ENCODE results near the gene GNA12.

The GNA12 gene

DNA sequence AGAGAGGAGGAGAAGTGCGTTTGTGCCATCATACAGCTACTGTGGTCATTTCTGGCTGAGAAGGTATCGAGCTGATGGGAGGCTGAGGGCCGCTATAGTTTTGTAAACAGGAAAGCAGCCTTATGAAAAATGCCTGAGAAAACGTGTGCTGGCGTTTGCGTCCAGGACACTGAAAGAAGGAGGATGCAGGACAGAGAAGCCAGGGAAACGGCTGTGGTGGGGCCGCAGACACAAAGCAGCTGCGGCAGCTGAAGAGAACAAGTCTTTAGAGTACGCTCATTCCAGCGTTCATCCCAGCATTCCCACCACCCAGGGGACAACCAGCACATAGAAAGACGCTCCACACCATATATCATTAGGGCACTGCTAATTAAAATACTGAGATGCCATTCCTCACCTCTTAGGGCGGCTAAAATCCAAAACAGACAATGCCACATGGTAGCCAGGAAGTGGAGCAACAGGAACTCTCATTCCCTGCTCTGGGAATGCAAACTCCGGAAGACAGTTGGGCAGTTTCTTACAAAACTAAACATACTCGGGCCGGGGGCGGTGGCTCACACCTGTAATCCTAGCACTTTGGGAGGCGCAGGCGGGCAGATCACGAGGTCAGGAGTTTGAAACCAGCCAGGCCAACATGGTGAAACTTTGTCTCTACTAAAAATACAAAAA is 18.4 kb downstream of the GNA12 start:
- Histone ChIP-seq H3K4ac (ENCODE audit: low read length) (no peak overlapping the region), H3K27ac (replicated peaks; ENCODE audit: low read length) (peak overlapping the region; percentile 48)

DNA sequence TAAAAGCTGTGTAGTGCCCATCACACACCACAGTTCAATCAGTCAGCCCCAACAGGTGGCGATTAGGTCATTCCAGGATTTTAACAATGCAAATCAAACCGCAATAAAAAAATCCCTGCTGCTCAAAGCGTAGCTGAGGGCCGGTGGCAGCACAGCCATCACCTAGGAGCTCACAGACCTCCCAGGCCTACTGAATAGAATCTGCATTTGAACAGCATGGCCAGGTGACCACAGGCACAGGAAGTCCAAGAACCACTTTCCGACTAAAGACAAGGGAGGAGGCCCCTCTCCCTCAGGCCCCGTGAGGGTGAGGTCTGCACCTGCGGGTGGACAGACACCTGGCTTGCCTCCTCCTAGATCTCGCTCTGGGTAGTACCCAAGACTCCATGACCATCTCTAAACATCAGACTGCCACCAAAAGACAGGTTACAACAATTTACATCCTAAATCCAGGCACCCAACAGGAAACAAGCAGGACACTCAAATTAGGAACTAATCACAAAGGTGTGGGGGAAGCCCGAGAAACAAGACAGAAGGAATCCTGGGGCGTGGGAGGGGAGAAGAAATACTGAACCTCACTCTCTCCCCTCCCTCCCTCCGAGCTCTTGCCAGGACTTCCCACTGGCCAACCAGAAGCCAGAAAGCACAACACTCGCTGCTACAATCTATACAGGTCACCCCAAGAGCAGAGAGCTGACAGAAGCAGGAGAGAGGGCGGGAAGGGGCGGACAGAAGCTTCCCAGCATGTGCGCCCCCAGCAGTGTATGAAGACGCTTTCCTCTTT is 19.2 kb downstream of the GNA12 start:
- Histone ChIP-seq H3K36me3 (replicated peaks in 1 of 2; ENCODE audit: control insufficient read depth in 2 of 2, insufficient read depth in 2 of 2, low read length in 2 of 2) (peaks cover 0 to 13% of the 10 kb centered on the region in 2 donors), H3K27ac (replicated peaks; ENCODE audit: low read length) (peak overlapping the region; percentile 48), H3K4ac (ENCODE audit: low read length) (no peak overlapping the region), H4K8ac (ENCODE audit: low read depth, low read length) (no peak overlapping the region), H2BK12ac (ENCODE audit: low read length) (no peak overlapping the region), H2BK15ac (ENCODE audit: low read length) (no peak overlapping the region), H3K4me3 (ENCODE audit: low read length in 2 of 2) (no peak overlapping the region), H3K9ac (ENCODE audit: low read depth, low read length, poor library complexity) (no peak overlapping the region), H2AK5ac (ENCODE audit: low read depth, low read length) (peak overlapping the region; percentile 10), H3K4me1 (ENCODE audit: control insufficient read depth in 2 of 2, insufficient read depth in 1 of 2, low read depth in 1 of 2, low read length in 2 of 2) (peaks cover 26 to 28% of the 10 kb centered on the region in 2 donors), H3K79me1 (ENCODE audit: low read depth, low read length) (peaks cover 7% of the 10 kb centered on the region), H3K23ac (ENCODE audit: low read depth, low read length, poor library complexity) (no peak overlapping the region), H2BK5ac (ENCODE audit: low read length) (no peak overlapping the region), H3K18ac (ENCODE audit: low read length) (peak overlapping the region; percentile 11), H2AFZ (ENCODE audit: low read length) (no peak overlapping the region), H3K9me3 (replicated peaks in 1 of 2; ENCODE audit: control insufficient read depth in 2 of 2, insufficient read depth in 1 of 2, low read depth in 1 of 2, low read length in 2 of 2) (peaks cover 2 to 5% of the 10 kb centered on the region in 2 donors), H3K27me3 (ENCODE audit: control insufficient read depth in 3 of 3, insufficient read depth in 3 of 3, low read depth in 1 of 3, low read length in 3 of 3) (no peaks in the 10 kb centered on the region), H2BK120ac (ENCODE audit: low read depth, low read length) (no peak overlapping the region), H3K14ac (ENCODE audit: low read length) (no peak overlapping the region), H4K91ac (ENCODE audit: low read depth, low read length, poor library complexity) (no peak overlapping the region), H3K4me2 (ENCODE audit: insufficient read depth, low read length, poor library complexity, severe bottlenecking) (no peak overlapping the region)
- no peak for DNase-seq (ENCODE audit: low spot score)
- no CpG with 5 or more reads among the region's 16 CpGs for WGBS, 2 donors (ENCODE audit: extremely low coverage in 2 of 2, insufficient read length in 2 of 2, insufficient replicate concordance in 1 of 2)

More for the DNA sequence above, 18.4 kb downstream of the GNA12 start:
- H3K18ac ChIP-seq (ENCODE audit: low read length), result peak overlapping the region; percentile 24
- no peak overlapping the region for H4K91ac ChIP-seq (ENCODE audit: low read depth, low read length, poor library complexity)
- peaks cover 2 to 5% of the 10 kb centered on the region in 2 donors for H3K9me3 ChIP-seq (replicated peaks in 1 of 2; ENCODE audit: control insufficient read depth in 2 of 2, insufficient read depth in 1 of 2, low read depth in 1 of 2, low read length in 2 of 2)
- H3K36me3 ChIP-seq (replicated peaks in 1 of 2; ENCODE audit: control insufficient read depth in 2 of 2, insufficient read depth in 2 of 2, low read length in 2 of 2), result peaks cover 0 to 13% of the 10 kb centered on the region in 2 donors
- no peak overlapping the region for H2BK15ac ChIP-seq (ENCODE audit: low read length)
- no peak overlapping the region for H3K9ac ChIP-seq (ENCODE audit: low read depth, low read length, poor library complexity)
- H3K4me1 ChIP-seq (ENCODE audit: control insufficient read depth in 2 of 2, insufficient read depth in 1 of 2, low read depth in 1 of 2, low read length in 2 of 2), result peaks cover 26 to 27% of the 10 kb centered on the region in 2 donors
- no peak overlapping the region for H2AK5ac ChIP-seq (ENCODE audit: low read depth, low read length)
- H3K4me2 ChIP-seq (ENCODE audit: insufficient read depth, low read length, poor library complexity, severe bottlenecking), result no peak overlapping the region
- H2AFZ ChIP-seq (ENCODE audit: low read length), result no peak overlapping the region
- peaks cover 6% of the 10 kb centered on the region for H3K79me1 ChIP-seq (ENCODE audit: low read depth, low read length)
- WGBS, 2 donors (ENCODE audit: extremely low coverage in 2 of 2, insufficient read length in 2 of 2, insufficient replicate concordance in 1 of 2), result no CpG with 5 or more reads among the region's 20 CpGs
- DNase-seq (ENCODE audit: low spot score), result no peak
- no peaks in the 10 kb centered on the region for H3K27me3 ChIP-seq (ENCODE audit: control insufficient read depth in 3 of 3, insufficient read depth in 3 of 3, low read depth in 1 of 3, low read length in 3 of 3)
- no peak overlapping the region for H3K23ac ChIP-seq (ENCODE audit: low read depth, low read length, poor library complexity)
- H2BK12ac ChIP-seq (ENCODE audit: low read length), result no peak overlapping the region
- no peak overlapping the region for H2BK5ac ChIP-seq (ENCODE audit: low read length)
- no peak overlapping the region for H2BK120ac ChIP-seq (ENCODE audit: low read depth, low read length)
- no peak overlapping the region for H4K8ac ChIP-seq (ENCODE audit: low read depth, low read length)
- H3K14ac ChIP-seq (ENCODE audit: low read length), result no peak overlapping the region
- no peak overlapping the region for H3K4me3 ChIP-seq (ENCODE audit: low read length in 2 of 2)

DNA sequence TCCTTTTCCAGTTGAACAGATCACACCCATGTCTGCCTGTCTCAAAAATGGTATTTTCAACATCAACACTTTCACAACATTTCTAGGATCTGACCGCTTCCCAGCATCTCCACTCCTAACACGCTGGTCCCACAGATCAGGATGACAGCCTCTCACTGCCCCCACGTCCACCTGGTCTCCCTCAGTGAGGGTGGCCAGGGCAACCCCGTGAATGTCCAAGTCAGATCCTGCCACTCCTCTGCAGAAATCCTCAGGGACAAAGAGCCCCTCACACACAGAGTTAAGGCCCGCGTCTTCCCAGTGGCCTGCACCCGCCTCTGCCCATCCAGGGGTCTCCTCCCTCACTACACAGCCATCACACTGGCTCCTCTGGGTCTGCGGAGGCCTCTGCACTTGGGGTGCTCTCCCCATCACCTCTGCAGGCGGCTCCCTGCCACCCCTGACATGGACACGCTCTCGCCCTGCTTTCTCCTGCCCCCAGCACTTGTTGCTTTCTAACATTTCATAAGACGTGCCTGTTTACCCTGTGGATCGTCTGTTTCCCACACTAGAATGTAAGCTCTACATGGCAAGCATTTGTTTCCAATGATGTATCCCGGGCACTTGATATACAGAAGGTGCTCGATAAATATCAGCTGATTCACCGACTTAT is 20.0 kb downstream of the GNA12 start:
- Histone ChIP-seq H3K23ac (ENCODE audit: low read depth, low read length, poor library complexity) (peak overlapping the region; percentile 25), H3K36me3 (replicated peaks in 1 of 2; ENCODE audit: control insufficient read depth in 2 of 2, insufficient read depth in 2 of 2, low read length in 2 of 2) (peaks cover 0 to 13% of the 10 kb centered on the region in 2 donors), H2BK12ac (ENCODE audit: low read length) (peak overlapping the region; percentile 33), H3K27me3 (ENCODE audit: control insufficient read depth in 3 of 3, insufficient read depth in 3 of 3, low read depth in 1 of 3, low read length in 3 of 3) (no peaks in the 10 kb centered on the region), H3K4me3 (ENCODE audit: low read length in 2 of 2) (no peak overlapping the region), H3K4ac (ENCODE audit: low read length) (no peak overlapping the region), H2BK5ac (ENCODE audit: low read length) (no peak overlapping the region), H4K8ac (ENCODE audit: low read depth, low read length) (no peak overlapping the region), H2AFZ (ENCODE audit: low read length) (no peak overlapping the region), H3K79me1 (ENCODE audit: low read depth, low read length) (peaks cover 8% of the 10 kb centered on the region), H3K27ac (replicated peaks; ENCODE audit: low read length) (no peak overlapping the region), H3K4me2 (ENCODE audit: insufficient read depth, low read length, poor library complexity, severe bottlenecking) (no peak overlapping the region), H3K18ac (ENCODE audit: low read length) (peak overlapping the region; percentile 53), H2BK15ac (ENCODE audit: low read length) (no peak overlapping the region), H3K9me3 (replicated peaks in 1 of 2; ENCODE audit: control insufficient read depth in 2 of 2, insufficient read depth in 1 of 2, low read depth in 1 of 2, low read length in 2 of 2) (peaks cover 2 to 6% of the 10 kb centered on the region in 2 donors), H4K91ac (ENCODE audit: low read depth, low read length, poor library complexity) (no peak overlapping the region), H3K9ac (ENCODE audit: low read depth, low read length, poor library complexity) (peak overlapping the region; percentile 53), H2AK5ac (ENCODE audit: low read depth, low read length) (peak overlapping the region; percentile 79), H3K4me1 (ENCODE audit: control insufficient read depth in 2 of 2, insufficient read depth in 1 of 2, low read depth in 1 of 2, low read length in 2 of 2) (peaks cover 23 to 30% of the 10 kb centered on the region in 2 donors), H3K14ac (ENCODE audit: low read length) (no peak overlapping the region), H2BK120ac (ENCODE audit: low read depth, low read length) (peak overlapping the region; percentile 32)
- no peak for DNase-seq (ENCODE audit: low spot score)
- WGBS, 2 donors (ENCODE audit: extremely low coverage in 2 of 2, insufficient read length in 2 of 2, insufficient replicate concordance in 1 of 2), result no CpG with 5 or more reads among the region's 16 CpGs

DNA sequence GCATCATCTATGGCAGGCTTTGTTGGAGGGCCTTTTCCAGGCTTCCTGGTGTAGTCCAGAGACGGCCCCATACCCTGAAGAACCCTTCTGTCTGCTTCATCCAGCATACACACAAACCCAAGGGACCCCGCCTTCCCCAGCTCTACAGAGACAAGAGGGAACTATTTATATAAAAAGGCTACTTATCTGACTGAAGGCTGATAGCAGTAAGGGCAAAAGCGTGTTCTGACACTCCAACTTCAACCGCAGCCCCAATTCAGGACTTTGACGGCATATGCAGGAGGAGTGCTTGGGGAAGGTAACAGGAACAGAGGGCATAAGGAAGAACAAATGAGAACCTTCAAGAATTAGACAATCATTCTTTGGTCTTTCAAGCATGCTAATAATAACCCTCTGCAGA is 21.0 kb downstream of the GNA12 start:
- DNase-seq (ENCODE audit: low spot score), result no peak
- peaks cover 0 to 17% of the 10 kb centered on the region in 2 donors for H3K36me3 ChIP-seq (replicated peaks in 1 of 2; ENCODE audit: control insufficient read depth in 2 of 2, insufficient read depth in 2 of 2, low read length in 2 of 2)
- WGBS, 2 donors (ENCODE audit: extremely low coverage in 2 of 2, insufficient read length in 2 of 2, insufficient replicate concordance in 1 of 2), result no CpG with 5 or more reads among the region's 5 CpGs
- H4K8ac ChIP-seq (ENCODE audit: low read depth, low read length), result no peak overlapping the region
- H2AFZ ChIP-seq (ENCODE audit: low read length), result no peak overlapping the region
- no peak overlapping the region for H3K9ac ChIP-seq (ENCODE audit: low read depth, low read length, poor library complexity)
- H3K4ac ChIP-seq (ENCODE audit: low read length), result no peak overlapping the region
- H3K4me2 ChIP-seq (ENCODE audit: insufficient read depth, low read length, poor library complexity, severe bottlenecking), result no peak overlapping the region
- H2BK15ac ChIP-seq (ENCODE audit: low read length), result no peak overlapping the region
- H2BK5ac ChIP-seq (ENCODE audit: low read length), result no peak overlapping the region
- H3K27me3 ChIP-seq (ENCODE audit: control insufficient read depth in 3 of 3, insufficient read depth in 3 of 3, low read depth in 1 of 3, low read length in 3 of 3), result no peaks in the 10 kb centered on the region
- no peak overlapping the region for H3K23ac ChIP-seq (ENCODE audit: low read depth, low read length, poor library complexity)
- H2AK5ac ChIP-seq (ENCODE audit: low read depth, low read length), result no peak overlapping the region
- H3K4me3 ChIP-seq (ENCODE audit: low read length in 2 of 2), result no peak overlapping the region
- H2BK12ac ChIP-seq (ENCODE audit: low read length), result no peak overlapping the region
- no peak overlapping the region for H2BK120ac ChIP-seq (ENCODE audit: low read depth, low read length)
- no peak overlapping the region for H4K91ac ChIP-seq (ENCODE audit: low read depth, low read length, poor library complexity)
- H3K79me1 ChIP-seq (ENCODE audit: low read depth, low read length), result peaks cover 8% of the 10 kb centered on the region
- no peak overlapping the region for H3K14ac ChIP-seq (ENCODE audit: low read length)
- peaks cover 21 to 33% of the 10 kb centered on the region in 2 donors for H3K4me1 ChIP-seq (ENCODE audit: control insufficient read depth in 2 of 2, insufficient read depth in 1 of 2, low read depth in 1 of 2, low read length in 2 of 2)
- H3K9me3 ChIP-seq (replicated peaks in 1 of 2; ENCODE audit: control insufficient read depth in 2 of 2, insufficient read depth in 1 of 2, low read depth in 1 of 2, low read length in 2 of 2), result peaks cover 2 to 8% of the 10 kb centered on the region in 2 donors
- no peak overlapping the region for H3K18ac ChIP-seq (ENCODE audit: low read length)
- no peak overlapping the region for H3K27ac ChIP-seq (replicated peaks; ENCODE audit: low read length)

All from neuronal stem cell (in vitro differentiated cells).